Activated CD4-positive, CD25-positive, alpha-beta regulatory T cell treated with anti-CD3 and anti-CD28 coated beads, Interleukin-2, amount 50 U/mL, for 24 hours (primary cell): ENCODE results near the gene TTC4.
"Not testable (repeated sequence)": the region's sequence is repeated elsewhere in the genome, so short reads cannot be mapped to it uniquely, and the experiment has no call there.

ENCODE experiments used
- ATAC-seq, 2 donors: fragments of 150-1000 bp; cut with Tn5 transposase; one replicate each; pipeline ENCODE4 v1.10.0; 2021; ENCODE audit warnings: mild to moderate bottlenecking in 1 of 2, moderate library complexity in 1 of 2

TTC4 gene

DNA sequence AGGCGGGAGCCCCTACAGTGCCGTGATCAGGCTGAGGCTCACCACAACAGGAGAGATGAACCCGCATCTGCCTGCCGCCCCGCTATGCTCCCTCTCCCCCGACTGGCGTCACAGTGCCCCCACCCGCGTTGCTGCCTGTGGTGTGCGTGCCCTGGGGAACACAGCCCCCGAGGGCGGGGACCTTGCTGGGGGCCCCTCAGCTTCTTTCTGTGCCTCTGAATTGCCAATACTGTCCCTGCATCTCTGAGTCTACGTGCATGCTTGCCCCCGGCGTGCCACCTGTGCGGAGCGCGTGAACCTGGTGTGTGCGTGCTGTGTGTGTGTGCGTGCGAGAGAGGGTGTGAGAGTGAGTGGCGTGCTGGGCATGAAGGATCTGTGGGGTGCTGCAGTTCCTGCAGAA lies 38.4 kb downstream of the TTC4 start:
- ATAC-seq, result no peak

DNA sequence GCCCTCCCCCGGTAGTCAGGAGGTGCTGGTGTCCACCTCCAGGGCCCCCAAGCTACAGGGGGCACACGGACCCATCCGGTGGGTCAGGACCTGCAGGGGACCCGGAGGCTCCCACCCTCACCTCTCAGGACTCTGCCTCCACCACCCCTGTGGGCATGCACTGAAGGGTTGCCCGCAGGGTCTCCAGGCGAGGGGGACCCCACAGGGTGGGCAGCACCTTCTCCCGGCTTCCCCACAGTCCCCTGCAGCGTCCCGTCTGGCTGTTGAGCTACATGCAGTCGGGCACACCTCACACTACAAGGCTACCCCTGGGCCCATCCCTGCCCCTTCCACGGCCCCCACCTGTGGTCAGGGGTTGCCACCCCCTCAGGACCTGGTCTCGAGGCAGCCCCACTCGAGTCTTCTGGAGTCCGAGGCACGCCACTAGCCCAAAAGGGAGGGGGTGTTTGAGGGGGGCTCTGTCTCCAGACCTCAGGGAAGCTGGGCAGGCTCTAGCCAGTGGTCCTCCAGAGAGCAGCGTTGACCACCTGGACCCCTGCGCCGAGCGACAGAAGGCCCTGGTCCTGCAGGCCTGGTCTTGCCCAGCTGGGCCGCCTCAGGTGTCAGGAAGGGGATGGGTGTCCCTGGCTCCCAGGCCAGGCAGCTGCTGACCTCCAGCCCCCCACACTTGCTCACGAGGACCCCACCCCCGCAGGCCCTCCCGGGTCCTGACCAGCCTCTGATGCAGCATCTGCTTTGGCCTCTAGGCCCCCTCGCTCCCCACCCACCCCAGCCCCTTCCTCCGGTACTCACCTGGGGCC lies 39.0 kb downstream of the TTC4 start:
- ATAC-seq, result no peak

DNA sequence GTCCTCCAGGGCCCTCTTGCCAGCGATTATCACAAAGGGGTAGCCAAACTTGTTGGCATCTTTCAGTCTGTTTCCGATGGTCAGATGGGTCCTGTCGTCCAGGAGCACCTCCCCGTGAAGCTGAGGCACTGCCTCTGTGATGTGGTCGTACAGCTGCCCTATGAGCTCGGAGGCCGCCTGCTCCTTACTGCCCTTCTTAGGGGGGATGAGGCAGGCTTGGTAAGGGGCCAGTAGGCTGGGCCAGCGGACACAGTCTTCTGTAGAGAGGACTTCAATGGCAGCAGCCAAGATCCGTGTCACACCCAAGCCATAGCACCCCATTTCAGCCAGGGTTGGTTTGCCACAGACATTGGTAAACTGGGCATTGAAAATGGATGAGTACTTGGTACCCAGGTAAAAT lies 42.2 kb downstream of the TTC4 start:
- no peak for ATAC-seq

DNA sequence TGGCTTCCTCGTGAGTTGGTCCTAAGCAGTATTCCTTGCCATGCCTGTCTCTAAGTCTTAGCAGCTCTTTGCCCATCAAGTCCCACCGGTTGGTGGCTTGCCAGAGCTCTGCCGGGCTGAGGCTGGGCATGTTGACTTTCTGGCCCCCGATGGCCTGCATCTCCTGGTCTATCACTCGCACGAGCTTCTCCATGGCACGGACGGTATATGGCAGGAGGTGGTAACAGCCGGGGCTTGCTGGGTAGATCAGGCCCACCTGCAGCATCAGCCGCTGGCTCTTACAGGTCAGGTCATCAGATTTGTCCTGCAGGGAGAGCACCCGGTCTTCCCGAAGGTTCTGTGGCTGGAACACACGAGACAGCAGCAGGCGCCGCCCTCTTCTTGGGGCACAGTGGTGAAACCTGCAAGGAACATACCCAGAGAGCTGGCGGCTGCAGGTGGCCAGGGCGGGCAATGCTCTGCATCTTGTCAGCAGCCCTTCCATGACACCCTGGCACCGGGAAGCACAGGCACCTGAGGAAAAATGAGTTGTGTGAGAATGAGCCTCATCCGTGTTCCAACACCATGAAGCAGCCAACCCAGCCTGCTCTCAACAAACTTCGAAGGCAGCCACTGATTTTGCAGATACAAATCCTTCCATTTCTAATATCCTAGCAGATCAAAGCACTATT lies 43.2 kb downstream of the TTC4 start:
- ATAC-seq, result no peak

DNA sequence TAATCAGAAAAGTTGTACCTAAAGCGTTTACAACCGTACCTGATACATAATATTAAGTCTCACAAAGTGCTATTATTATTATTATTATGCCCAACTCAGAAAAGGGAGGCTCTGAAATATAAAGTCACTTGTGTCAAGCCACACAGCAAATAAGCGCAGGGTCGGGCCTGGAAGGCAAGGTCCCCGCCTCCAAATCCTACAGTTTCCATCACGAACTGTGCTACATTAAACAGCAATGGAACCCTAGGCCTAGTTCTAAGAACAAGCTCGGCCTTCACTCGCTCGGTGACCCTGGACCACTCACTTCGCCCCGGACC lies 48.1 kb downstream of the TTC4 start:
- no peak for ATAC-seq

DNA sequence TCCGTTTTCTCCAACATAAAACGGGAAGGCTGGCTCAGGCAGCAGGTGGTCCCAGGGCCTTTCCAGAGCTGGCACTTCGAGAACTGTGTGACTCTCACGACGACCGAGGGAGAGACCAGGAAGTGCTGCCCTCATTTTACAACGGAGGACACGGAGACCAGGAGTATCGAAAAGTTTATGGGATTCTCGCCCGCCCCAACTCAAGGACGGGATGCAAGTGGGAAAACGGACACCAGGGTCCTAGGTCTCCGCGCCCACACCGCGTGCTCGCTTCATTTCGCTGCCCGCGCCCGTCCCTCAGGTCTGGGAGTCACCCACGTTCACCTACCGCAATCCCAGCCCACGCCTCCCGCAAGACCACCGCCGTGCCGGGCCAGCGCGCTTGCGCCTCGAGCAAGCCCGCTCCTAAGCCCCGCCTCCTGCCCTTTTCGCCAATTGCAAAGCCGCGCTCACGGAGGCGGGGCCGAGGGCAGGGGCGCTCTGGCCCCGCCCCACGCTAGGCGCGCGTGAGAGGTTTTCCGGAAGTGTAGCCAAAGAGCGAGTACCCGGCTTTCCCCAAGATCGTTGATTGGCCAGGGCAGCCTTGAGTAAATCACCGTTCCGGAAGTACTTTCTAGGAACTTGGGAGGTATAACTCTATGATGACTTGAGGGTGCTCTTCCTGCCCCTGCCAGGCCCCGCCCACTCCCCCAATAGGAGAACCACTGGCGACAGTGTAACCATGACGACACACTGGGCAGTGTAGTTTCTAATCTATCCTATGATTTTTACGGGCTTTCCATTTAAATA lies 48.7 kb downstream of the TTC4 start, which contains the start of gene PARS2:
PARS2 (minus strand) TSS at position 391 of the 789 bp plus-strand sequence. CDS start 5,362 bp downstream, outside the sequence.
- ATAC-seq, result peak; percentile 98

DNA sequence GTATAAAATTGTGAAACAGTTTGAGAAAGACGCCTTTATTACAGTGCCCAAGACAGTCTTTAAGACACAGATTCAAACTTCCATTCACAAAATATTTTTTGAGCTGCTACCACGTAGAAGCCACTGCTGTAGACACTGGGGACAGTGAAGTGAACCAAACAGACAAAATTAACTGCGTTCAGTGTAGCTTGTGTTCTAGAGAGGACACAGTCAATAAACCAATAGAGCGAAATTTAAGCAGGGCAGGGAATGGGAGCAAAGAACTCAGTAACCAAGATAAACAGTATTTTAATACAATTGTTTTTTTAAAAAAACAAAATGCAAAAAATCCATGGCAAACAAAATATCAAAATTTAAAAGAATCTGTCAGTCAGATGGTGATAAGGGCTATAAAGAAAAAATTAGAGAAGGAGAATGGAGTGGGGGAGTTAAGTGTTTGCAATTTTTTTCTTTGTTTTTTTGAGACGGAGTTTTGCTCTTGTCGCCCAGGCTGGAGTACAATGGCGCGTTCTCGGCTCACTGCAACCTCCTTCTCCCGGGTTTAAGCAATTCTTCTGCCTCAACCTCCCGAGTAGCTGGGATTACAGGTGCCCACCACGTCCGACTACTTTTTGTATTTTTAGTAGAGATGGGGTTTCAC lies 49.4 kb downstream of the TTC4 start:
- ATAC-seq, result peak; percentile 4 to 8

DNA sequence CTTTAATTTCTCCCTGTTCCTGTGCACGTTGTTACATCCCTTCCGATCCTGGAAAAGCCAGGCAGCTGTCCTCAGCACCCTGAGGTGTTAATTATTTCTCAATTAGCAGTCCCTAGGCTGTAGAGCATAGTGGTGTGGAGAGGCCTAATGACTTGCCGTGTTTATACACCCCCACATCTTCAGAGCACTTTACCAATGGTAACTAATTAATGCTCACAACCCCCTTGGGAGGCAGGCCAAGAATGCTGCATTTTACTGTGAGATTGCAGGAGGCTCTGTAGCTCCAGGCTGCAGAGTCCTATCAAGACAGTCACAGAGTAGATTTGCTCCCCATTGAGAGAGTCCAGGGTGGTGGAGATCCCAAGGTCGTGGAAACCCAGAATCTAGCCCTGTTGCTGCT lies 51.1 kb downstream of the TTC4 start:
- ATAC-seq, result no peak

DNA sequence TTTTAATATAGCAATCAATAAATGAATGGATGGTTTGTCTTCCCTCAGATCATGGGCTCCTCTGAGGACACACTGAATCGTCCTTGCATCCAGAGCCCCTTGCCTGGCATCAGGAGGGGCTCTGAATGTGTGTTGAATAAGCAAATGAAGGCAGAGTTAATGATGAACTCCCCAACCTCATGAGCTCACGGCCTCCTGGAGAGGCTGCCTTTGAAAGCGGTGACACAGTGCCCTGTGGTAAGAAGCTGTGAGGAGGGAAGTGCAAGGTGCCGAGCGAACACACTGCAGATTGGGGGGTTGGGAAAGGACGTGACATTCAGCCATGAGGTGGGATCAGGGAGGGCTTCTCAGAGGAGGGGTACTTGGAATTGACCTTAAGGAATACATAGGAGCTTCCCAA lies 51.9 kb downstream of the TTC4 start:
- ATAC-seq, result no peak

DNA sequence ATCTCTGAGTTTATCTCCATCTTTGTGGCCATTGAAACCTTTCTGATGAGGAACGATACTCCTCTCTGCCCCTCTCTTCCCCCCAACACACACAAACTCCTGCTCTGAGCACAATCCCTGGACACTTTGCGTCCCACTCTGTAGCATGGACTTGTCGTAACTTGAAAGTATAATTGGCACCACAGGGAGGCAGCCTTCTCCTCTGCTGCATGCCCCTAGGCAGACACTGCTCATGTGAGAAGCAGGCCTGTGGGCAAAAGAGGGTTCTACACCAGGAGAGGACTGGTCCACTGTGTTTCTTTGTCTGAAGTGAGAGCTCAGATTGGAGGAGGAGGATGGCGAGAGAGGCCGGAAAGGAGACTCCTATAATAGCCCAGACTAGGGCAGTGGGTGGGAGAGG lies 52.4 kb downstream of the TTC4 start:
- no peak for ATAC-seq

DNA sequence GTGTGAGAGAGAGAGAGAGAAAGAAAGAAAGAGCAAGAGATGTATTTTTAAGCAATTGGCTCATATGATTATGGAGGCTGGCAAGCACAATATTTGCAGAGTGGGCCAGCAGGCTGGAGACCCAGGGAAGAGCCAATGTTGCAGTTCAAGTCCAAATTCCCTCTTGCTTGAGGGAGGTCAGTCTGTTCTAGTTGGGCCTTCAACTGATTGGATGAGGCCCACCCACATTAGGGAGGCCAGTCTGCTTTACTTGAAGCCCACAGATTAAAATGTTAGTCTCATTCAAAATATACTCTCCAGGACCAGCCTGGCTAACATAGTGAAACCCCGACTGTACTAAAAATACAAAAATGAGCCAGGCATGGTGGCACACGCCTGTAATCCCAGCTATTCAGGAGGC lies 57.3 kb downstream of the TTC4 start:
- no peak for ATAC-seq

DNA sequence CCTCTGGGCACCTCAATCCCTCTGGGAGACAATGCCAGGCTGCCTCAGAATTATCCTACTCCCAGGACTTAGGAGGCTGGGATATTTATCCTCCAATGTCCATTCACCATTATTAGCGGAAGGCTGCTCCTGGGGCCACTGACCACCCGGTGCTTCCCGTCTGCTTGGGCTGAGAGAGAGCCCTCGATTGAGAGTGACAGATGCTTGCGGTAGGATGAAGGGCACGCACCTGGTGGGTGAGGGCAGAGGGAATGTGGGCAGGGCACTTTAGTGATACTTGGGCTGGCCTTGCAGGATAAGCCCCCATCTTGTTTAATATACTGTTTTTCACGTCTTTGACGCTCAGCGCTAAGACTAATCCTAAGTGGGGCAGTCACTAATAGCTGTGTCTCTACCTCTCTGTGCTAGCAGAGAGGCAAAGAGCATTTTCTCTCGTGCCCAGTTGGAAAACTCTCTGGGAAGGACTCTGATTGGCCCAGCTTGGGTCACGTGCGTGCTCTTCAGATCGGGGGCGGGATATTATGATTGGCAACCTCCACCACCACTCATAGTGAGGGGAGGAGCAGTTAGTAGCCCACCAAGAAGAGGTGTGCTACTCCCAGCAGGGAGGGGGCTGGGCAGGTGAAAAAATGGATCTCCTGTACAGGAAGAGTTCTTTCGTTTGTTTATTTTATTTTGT lies 59.3 kb downstream of the TTC4 start:
- no peak for ATAC-seq

DNA sequence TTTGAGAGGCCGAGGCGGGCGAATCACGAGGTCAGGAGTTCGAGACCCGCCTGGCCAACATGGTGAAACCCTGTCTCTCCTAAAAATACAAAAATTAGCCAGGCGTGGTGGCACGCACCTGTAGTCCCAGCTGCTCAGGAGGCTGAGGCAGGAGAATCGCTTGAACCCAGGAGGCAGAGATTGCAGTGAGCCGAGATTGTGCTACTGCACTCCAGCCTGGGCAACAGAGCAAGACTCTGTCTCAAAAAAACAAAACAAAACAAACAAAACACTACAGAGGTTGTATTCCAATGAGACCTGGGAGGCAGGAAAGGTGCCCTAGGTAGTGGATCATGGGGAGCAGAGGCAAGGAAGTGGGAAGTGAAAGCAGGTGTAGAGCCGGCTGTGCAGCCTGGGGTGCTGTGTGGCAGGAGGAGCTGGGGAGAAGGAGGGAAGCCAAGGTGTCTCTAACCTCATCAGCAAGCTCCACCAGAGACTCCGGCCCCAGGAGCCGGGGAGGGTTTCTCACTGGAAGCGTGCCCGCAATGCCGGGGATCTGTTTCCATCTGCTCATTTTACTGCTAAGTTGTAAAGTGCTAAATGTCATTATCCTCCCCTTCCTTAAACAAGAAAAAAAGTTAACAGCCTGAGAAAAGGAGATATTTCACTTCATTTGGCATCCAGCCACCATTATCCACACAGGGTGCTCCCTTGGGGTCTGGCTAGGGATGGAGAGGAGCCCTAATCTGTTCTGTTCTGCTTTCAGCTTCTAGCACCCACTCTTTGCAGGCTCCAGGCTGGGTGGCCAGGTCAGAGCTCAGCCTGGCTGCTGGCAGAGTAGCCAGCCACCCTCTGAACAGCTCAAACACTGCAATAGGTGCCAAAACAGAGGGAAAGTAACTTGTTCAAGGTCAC lies 60.4 kb downstream of the TTC4 start:
- ATAC-seq, result not testable (repeated sequence)

DNA sequence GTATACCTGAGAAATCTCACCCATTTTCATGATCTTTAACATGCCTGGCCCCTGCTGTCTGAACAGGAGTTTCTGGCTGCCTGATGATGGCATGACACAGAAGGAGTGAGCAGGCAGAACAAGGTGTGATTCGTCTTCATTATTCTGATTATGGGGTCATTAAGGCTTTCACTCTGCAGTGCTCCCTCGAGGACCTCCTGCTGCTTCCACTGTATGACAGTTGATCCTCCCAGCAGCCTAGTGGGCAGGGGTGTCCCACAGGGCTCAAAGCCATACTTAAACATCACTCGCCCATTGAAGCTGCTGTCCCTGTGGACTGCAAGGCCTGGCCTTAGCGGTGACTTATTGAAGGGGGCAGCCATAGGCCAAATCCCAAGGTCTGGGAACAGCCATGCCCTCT lies 61.4 kb downstream of the TTC4 start:
- no peak for ATAC-seq

DNA sequence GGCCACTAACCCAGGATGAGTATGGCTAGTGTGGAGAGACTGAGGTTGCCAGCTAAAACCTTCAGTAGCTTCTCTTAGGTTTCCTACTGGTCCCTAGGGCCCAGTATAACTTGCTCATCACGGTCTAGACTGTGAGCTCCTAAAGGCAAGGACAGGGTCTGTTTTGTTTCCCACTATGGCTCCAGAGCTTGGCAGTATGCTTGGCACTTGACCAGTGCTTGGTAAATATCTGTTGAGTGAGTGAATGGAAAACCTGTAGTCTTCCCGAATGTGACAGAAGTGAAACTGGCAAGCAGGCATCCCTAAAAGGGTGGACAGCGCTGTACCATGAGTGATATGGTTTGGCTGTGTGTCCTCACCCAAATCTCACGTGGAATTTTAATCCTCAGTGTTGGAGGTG lies 61.8 kb downstream of the TTC4 start:
- ATAC-seq, result no peak

DNA sequence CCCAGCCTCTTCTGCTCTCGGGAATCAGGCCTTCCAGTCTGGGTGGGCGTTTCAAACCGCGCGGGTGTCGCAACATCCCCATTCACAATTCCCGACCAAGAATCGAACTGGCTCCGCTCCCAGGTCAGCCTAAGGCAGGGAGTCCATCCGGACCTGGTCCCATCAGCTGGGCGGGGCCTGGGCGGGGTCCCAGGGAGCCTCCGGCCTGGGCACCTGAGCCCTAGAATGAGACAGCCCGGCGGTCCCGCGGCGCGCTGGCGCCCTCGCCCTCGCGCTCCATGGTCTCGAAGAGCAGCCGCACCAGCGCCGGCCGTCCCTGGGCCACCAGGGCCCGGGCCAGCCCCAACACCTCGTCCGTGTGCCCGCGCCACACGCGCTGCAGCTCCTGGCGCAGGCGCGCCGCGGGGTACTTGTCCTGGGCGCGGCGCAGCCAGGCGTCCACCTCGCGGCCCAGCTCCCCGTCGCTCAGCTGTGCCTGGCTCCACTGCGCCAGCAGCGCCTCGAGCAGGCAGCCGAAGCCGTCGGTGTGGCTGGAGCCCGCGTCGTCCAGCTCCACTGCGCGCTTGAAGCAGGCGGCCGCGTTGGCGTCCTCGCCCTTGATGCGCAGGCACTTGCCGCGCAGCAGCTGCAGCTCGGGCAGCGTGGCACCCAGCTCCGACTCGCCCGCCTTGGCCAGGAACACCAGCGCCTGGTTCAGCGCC lies 65.5 kb downstream of the TTC4 start:
- ATAC-seq, result no peak

DNA sequence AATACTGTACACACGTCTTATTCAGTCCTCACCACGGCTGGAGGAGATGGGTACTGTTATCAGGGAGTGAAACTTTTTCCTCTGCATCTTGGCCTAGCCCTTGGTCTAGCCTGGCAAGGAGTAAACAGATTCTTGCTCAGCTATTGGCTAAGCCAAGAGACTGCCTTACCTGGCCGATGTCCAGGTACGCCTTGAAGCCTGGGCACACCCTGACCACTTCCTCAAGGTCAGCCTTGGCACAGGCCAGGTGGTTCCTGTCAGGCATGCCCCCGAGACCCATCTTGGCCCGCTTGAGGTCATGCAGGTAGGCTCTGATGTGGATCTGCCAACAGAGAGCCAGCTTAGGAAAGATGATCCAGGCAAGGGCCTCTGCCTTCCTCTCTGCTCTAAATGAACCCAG lies 66.5 kb downstream of the TTC4 start:
- no peak for ATAC-seq

DNA sequence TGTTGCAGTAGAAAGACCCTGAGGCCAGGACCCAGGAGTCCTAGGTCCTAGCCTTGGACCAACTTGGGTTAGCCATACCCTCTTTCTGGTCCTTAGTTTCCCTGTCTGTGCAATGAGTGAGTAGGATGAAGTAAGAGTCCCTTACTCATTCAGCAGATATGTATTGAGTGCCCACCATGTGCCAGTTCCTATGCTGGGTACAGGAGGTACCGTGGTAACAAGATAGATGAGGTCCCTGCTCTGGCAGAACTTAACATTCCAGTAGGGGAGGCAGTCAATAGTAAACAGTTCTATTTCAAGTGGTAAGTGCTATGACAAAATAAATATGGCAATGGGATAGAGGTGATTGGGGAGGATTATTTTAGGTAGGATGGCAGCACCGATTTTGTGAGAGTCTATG lies 66.9 kb downstream of the TTC4 start:
- ATAC-seq, result no peak

DNA sequence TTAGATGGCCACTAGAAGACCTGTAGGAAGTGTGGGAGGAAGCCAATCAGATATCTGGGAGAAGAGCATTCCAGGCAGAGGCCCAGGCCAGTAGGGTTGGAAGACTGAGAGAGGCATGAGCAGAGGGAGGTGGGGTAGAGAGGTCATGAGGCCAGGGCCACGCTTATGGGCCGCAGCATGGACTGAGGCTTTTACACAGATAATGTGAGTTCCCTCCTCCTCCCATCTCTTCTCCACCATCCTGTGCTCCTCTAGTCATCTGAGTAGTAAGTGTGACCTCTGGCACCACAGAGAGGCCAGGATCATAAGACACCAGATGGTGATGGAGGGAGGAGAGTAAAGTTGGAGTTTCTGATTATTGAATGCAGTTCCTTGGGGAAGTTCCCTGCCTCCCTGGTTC lies 68.4 kb downstream of the TTC4 start:
- no peak for ATAC-seq

DNA sequence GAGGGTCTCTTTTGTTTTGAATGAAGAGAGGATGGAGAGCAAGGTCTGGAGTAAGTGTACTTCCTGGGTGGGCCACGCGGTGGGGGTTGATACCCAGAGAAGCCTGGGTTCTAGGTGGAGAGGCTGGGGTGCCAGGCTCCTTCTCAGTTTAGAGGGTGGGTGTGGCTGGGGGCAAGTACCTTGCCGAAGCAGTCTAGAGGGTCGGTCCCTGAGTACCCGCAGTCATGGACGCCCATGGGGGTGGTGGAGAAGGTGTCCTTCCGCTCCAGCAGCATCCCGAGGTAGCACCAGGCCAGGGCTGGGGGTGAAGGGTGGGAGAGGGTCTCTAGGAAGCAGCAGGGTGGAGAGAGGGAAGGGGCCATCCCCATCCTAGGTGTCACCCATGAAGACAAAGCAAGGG lies 71.1 kb downstream of the TTC4 start:
- no peak for ATAC-seq

DNA sequence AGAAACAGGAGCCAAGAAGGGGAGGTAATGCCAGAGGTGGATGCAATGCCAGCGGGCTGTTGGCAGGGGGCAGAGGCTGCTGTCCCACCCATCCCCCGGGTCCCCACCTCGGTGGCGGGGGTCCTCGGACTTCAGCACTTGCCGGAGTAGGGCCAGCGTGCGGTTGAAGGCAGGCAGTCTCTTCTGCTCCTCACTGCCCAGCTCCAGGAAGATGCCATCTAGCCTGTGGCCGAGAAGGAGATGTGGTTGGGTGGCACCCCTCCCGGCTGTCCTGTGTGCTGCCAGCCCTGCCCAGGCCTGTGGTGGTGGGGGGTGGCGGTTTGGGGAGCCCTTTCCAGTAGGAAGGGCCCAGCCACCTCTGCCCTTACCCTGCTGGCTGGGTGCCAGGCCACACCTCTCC lies 71.9 kb downstream of the TTC4 start:
- no peak for ATAC-seq
